ENCODE results near the gene IGHMBP2. TPM values are rescaled to one million over a fixed set of nuclear protein-coding genes. Genes with fewer than 3 reads are reported as not detected.

Gene IGHMBP2
- total RNA-seq, 1 donor from 2014 or later: 8.7 TPM

DNA sequence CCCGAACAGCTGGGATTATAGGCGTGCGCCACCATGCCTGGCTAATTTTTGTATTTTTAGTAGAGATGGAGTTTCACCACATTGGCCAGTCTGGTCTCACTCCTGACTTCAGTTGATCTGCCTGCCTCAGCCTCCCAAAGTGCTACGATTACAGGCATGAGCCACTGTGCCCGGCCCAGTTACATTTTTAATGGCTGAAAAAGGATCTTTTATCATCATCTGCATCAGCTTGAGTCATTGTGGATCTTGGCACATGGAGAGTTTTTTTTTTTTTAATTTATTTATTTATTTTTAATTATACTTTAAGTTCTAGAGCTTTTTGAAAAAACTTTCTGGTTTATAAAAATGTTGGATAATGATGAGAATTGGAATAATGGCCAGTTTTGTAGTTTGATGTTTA lies 8.6 kb downstream of the IGHMBP2 start:
- FAIRE-seq: no peak

GRCh38 chr11:68913188-68913587 lies 9.5 kb downstream of the IGHMBP2 start:
- no peaks in the 10 kb centered on the region for H3K27me3 ChIP-seq (ENCODE audit: control insufficient read depth, insufficient read depth, low read length)
- H3K36me3 ChIP-seq (ENCODE audit: control insufficient read depth, insufficient read depth, low read length): peaks cover 30% of the 10 kb centered on the region
- TF ChIP-seq, protein P1, sequence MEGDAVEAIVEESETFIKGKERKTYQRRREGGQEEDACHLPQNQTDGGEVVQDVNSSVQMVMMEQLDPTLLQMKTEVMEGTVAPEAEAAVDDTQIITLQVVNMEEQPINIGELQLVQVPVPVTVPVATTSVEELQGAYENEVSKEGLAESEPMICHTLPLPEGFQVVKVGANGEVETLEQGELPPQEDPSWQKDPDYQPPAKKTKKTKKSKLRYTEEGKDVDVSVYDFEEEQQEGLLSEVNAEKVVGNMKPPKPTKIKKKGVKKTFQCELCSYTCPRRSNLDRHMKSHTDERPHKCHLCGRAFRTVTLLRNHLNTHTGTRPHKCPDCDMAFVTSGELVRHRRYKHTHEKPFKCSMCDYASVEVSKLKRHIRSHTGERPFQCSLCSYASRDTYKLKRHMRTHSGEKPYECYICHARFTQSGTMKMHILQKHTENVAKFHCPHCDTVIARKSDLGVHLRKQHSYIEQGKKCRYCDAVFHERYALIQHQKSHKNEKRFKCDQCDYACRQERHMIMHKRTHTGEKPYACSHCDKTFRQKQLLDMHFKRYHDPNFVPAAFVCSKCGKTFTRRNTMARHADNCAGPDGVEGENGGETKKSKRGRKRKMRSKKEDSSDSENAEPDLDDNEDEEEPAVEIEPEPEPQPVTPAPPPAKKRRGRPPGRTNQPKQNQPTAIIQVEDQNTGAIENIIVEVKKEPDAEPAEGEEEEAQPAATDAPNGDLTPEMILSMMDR (IDR thresholded peaks at IDR 0.05; ENCODE audit: insufficient read depth, low read length, severe bottlenecking): no peak
- FAIRE-seq (peak; percentile 70), DNase-seq (ENCODE audit: low read depth) (no peak)
- no peak overlapping the region for H3K4me3 ChIP-seq (ENCODE audit: low read depth, low read length)

More for the DNA sequence above, 8.6 kb downstream of the IGHMBP2 start:
- no peak for DNase-seq (ENCODE audit: low read depth)
- no peaks in the 10 kb centered on the region for H3K27me3 ChIP-seq (ENCODE audit: control insufficient read depth, insufficient read depth, low read length)
- H3K36me3 ChIP-seq (ENCODE audit: control insufficient read depth, insufficient read depth, low read length): peaks cover 31% of the 10 kb centered on the region
- no peak overlapping the region for H3K4me3 ChIP-seq (ENCODE audit: low read depth, low read length)
- TF ChIP-seq, protein P1 (IDR thresholded peaks at IDR 0.05; ENCODE audit: insufficient read depth, low read length, severe bottlenecking): no peak

- H3K27me3 ChIP-seq (ENCODE audit: control insufficient read depth, insufficient read depth, low read length): no peaks in the 10 kb centered on the region
- FAIRE-seq (no peak), DNase-seq (ENCODE audit: low read depth) (no peak)
- H3K4me3 ChIP-seq (ENCODE audit: low read depth, low read length): no peak overlapping the region
- TF ChIP-seq, protein P1 (IDR thresholded peaks at IDR 0.05; ENCODE audit: insufficient read depth, low read length, severe bottlenecking): no peak
- H3K36me3 ChIP-seq (ENCODE audit: control insufficient read depth, insufficient read depth, low read length): peaks cover 27% of the 10 kb centered on the region
These were observed 11.1 kb downstream of the IGHMBP2 start for GRCh38 chr11:68914761-68915160.

GRCh38 chr11:68916439-68916838 lies 12.7 kb downstream of the IGHMBP2 start:
- TF ChIP-seq, protein P1 (IDR thresholded peaks at IDR 0.05; ENCODE audit: insufficient read depth, low read length, severe bottlenecking): no peak
- H3K36me3 ChIP-seq (ENCODE audit: control insufficient read depth, insufficient read depth, low read length): peaks cover 22% of the 10 kb centered on the region
- H3K4me3 ChIP-seq (ENCODE audit: low read depth, low read length): no peak overlapping the region
- FAIRE-seq (no peak), DNase-seq (ENCODE audit: low read depth) (no peak)
- H3K27me3 ChIP-seq (ENCODE audit: control insufficient read depth, insufficient read depth, low read length): no peaks in the 10 kb centered on the region

- Histone ChIP-seq H3K36me3 (ENCODE audit: control insufficient read depth, insufficient read depth, low read length) (peaks cover 15% of the 10 kb centered on the region), H3K4me3 (ENCODE audit: low read depth, low read length) (no peak overlapping the region), H3K27me3 (ENCODE audit: control insufficient read depth, insufficient read depth, low read length) (no peaks in the 10 kb centered on the region)
- no peak for DNase-seq (ENCODE audit: low read depth)
- TF ChIP-seq, protein P1 (IDR thresholded peaks at IDR 0.05; ENCODE audit: insufficient read depth, low read length, severe bottlenecking): no peak
- no peak for FAIRE-seq
These were observed 19.9 kb downstream of the IGHMBP2 start for GRCh38 chr11:68923614-68924013.

Measured in bronchial epithelial cell (primary cell).